DND-41 (cell line): Measurements from ENCODE around the gene ABCG4.

ENCODE experiments used
- ATAC-seq: fragments of 200-7000 bp; cut with Tn5 transposase; 3 replicates; pipeline ENCODE4 v1.9.1; 2021; ENCODE audit warnings: low read depth; ENCODE audit not compliant: insufficient read depth
- DNase-seq: peaks from one replicate; pipeline ENCODE4 v3.0.0-alpha.2; 2020
- H2AFZ ChIP-seq: 2 replicates; pipeline ENCODE4 v1.6.0; 2012; ENCODE audit warnings: low read depth, low read length
- H3K27ac ChIP-seq: 2 replicates; pipeline ENCODE4 v1.5.1; 2012; ENCODE audit warnings: low read length, inconsistent platforms
- H3K27me3 ChIP-seq: fragments of 200-600 bp; sonication (generic); 2 replicates; pipeline ENCODE4 v1.6.0; 2012; ENCODE audit warnings: low read length, mild to moderate bottlenecking, inconsistent platforms; ENCODE audit not compliant: insufficient read depth, poor library complexity
- H3K36me3 ChIP-seq: 2 replicates; pipeline ENCODE4 v1.5.1; 2012; ENCODE audit warnings: low read length, inconsistent platforms; ENCODE audit not compliant: insufficient read depth
- H3K4me1 ChIP-seq: 2 replicates; pipeline ENCODE4 v1.5.1; 2012; ENCODE audit warnings: mild to moderate bottlenecking, low read length; ENCODE audit not compliant: insufficient read depth
- H3K4me2 ChIP-seq: 2 replicates; pipeline ENCODE4 v1.6.0; 2012; ENCODE audit warnings: mild to moderate bottlenecking, moderate library complexity, low read length, inconsistent platforms; ENCODE audit not compliant: insufficient read depth
- H3K4me3 ChIP-seq, 2 experiments: fragments of 200-600 bp in 1 of 2; shearing (Covaris generic) in 1 of 2; 2 replicates each; pipeline ENCODE4 v1.5.1; 2012 to 2016; ENCODE audit warnings: inconsistent platforms in 2 of 2, low read length in 2 of 2, mild to moderate bottlenecking in 2 of 2, low read depth in 1 of 2, moderate library complexity in 1 of 2
- H3K79me2 ChIP-seq: 2 replicates; pipeline ENCODE4 v1.6.0; 2012; ENCODE audit warnings: low read length, inconsistent platforms; ENCODE audit not compliant: insufficient read depth
- H3K9ac ChIP-seq: 2 replicates; pipeline ENCODE4 v1.6.0; 2012; ENCODE audit warnings: low read depth, mild to moderate bottlenecking, inconsistent platforms, low read length, moderate library complexity
- H3K9me3 ChIP-seq: 2 replicates; pipeline ENCODE4 v1.5.1; 2012; ENCODE audit warnings: low read length, moderate library complexity, mild to moderate bottlenecking, inconsistent platforms; ENCODE audit not compliant: insufficient read depth, severe bottlenecking
- H4K20me1 ChIP-seq: 2 replicates; pipeline ENCODE4 v1.6.0; 2012; ENCODE audit warnings: low read length; ENCODE audit not compliant: insufficient read depth
- CTCF ChIP-seq: IDR thresholded peaks from 2 replicates; pipeline ENCODE4 v1.5.1; 2012; ENCODE audit warnings: borderline replicate concordance, low read length, moderate library complexity, mild to moderate bottlenecking; ENCODE audit not compliant: poor library complexity, severe bottlenecking; ENCODE audit errors: extremely low read depth
- EZH2 ChIP-seq: IDR thresholded peaks from 3 replicates; pipeline ENCODE4 v1.6.1; 2012; ENCODE audit warnings: borderline replicate concordance, low read depth, mild to moderate bottlenecking, moderate library complexity, low read length, inconsistent platforms; ENCODE audit not compliant: severe bottlenecking

ABCG4 gene

GRCh38 chr11:119116601-119117000, 32.3 kb upstream of the ABCG4 start:
- Histone ChIP-seq H3K9me3 (no peaks in the 10 kb centered on the region), H2AFZ (no peak overlapping the region), H3K36me3 (peaks cover 57% of the 10 kb centered on the region), H3K4me3 (no peak overlapping the region), H3K27me3 (no peaks in the 10 kb centered on the region), H3K4me1 (peaks cover 14% of the 10 kb centered on the region), H3K4me2 (no peak overlapping the region), H3K27ac (no peak overlapping the region), H4K20me1 (0 out of 2 replicates have a peak, but pooled peaks cover 3% of the 10 kb centered on the region), H3K79me2 (peaks cover 6% of the 10 kb centered on the region), H3K9ac (no peak overlapping the region)
- ATAC-seq = no peak
- TF ChIP-seq CTCF (no peak), EZH2 (no peak)
- DNase-seq = no peak

GRCh38 chr11:119117004-119117706, 31.7 kb upstream of the ABCG4 start:
- Histone ChIP-seq H3K4me2 (no peak overlapping the region), H3K79me2 (peaks cover 12% of the 10 kb centered on the region), H3K9ac (no peak overlapping the region), H2AFZ (no peak overlapping the region), H4K20me1 (peaks cover 4% of the 10 kb centered on the region; the same call in 1 of the 2 replicates), H3K4me3 (no peak overlapping the region), H3K4me1 (peaks cover 16% of the 10 kb centered on the region), H3K36me3 (peaks cover 51% of the 10 kb centered on the region), H3K27me3 (no peaks in the 10 kb centered on the region), H3K9me3 (no peaks in the 10 kb centered on the region), H3K27ac (no peak overlapping the region)
- ATAC-seq (no peak), DNase-seq (no peak)
- no peak for TF ChIP-seq EZH2
- no peak for TF ChIP-seq CTCF

- H3K36me3 ChIP-seq = peaks cover 41% of the 10 kb centered on the region
- DNase-seq (no peak), ATAC-seq (no peak)
- H3K9ac ChIP-seq = no peak overlapping the region
- no peak for TF ChIP-seq CTCF
- TF ChIP-seq EZH2 = no peak
- H3K4me1 ChIP-seq = peaks cover 26% of the 10 kb centered on the region
- no peaks in the 10 kb centered on the region for H3K27me3 ChIP-seq
- H4K20me1 ChIP-seq = peaks cover 9% of the 10 kb centered on the region; the same call in 1 of the 2 replicates
- no peaks in the 10 kb centered on the region for H3K9me3 ChIP-seq
- H2AFZ ChIP-seq = no peak overlapping the region
- peaks cover 22% of the 10 kb centered on the region for H3K79me2 ChIP-seq
- H3K4me3 ChIP-seq = no peak overlapping the region
- no peak overlapping the region for H3K27ac ChIP-seq
- H3K4me2 ChIP-seq = no peak overlapping the region
Observed at GRCh38 chr11:119118227-119118626, 30.6 kb upstream of the ABCG4 start.
